HG02763 (cell line): Measurements from ENCODE around the gene CNTFR.
"Not testable (repeated sequence)": the region's sequence is repeated elsewhere in the genome, so short reads cannot be mapped to it uniquely, and the experiment has no call there.

ENCODE experiments used
- ATAC-seq: cut with Tn5 transposase; IDR thresholded peaks from one replicate; pipeline ENCODE4 v1.9.1; 2021; ENCODE audit warnings: mild to moderate bottlenecking, moderate library complexity; ENCODE audit not compliant: unreplicated experiment

The CNTFR gene

GRCh38 chr9:34589636-34590380, at the start of gene CNTFR:
CNTFR (minus strand) TSS chr9:34589724; CDS start chr9:34568981, 20,743 bp downstream.
- no peak for ATAC-seq

DNA sequence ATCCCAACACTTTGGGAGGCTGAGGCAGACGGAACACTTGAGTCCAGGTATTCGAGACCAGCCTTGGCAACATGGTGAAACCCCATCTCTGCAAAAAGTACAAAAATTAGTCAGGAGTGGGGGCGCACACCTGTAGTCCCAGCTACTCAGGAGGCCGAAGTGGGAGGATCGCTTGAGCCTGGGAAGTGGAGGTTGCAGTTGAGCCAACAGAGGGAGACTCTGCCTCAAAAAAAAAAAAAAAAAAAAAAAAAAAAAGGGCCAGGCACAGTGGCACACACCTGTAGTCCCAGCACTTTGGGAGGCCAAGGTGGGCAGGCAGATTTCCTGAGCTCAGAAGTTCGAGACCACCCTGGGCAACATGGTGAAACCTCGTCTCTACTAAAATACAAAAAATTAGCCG, 49.8 kb upstream of the CNTFR start:
- not testable (repeated sequence) for ATAC-seq

GRCh38 chr9:34638138-34638445, 48.6 kb upstream of the CNTFR start:
- no peak for ATAC-seq

DNA sequence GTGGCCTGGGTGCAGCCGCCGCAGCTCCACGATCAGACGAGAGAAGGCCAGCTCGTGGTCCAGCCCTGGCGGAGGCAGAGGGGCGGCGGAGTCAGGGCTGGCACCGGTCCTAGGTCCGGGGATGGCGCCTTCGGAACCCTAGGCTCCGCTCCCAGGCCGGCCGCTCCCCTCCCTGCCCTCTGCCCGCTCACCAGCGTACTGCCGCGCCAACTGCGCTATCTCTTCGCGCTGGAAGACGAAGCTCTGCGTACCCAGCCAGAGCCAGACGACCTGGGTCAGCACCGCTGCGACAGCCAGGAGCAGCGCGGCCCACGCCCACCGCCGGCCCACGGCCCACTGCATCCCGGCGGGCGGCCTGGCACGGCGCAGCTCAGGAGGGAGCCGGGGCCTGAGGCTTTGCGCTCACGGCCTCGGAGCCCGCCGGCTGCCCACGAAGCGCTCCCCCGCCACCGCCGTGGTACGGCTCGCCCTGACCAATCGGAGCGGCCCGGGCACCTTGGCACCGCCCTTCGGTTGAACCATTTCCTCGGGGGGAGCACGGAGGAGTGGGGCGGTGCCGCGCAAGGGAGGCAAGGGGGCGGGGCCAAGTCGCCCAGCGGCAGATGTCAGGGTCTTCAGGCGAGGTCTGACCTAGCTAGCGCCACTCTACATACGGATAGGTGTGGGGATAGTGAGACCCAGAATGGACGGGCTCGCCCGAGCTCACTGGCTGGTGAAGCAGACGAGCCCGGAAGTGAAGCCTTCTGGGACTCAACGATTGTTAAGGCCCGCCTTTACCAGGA, 48.0 kb upstream of the CNTFR start, which contains the start of gene SIGMAR1:
TSS of gene SIGMAR1 (minus strand) at position 432 of the 782 bp plus-strand sequence. CDS start at position 342, 90 bp downstream.
- peak; percentile 92 for ATAC-seq

DNA sequence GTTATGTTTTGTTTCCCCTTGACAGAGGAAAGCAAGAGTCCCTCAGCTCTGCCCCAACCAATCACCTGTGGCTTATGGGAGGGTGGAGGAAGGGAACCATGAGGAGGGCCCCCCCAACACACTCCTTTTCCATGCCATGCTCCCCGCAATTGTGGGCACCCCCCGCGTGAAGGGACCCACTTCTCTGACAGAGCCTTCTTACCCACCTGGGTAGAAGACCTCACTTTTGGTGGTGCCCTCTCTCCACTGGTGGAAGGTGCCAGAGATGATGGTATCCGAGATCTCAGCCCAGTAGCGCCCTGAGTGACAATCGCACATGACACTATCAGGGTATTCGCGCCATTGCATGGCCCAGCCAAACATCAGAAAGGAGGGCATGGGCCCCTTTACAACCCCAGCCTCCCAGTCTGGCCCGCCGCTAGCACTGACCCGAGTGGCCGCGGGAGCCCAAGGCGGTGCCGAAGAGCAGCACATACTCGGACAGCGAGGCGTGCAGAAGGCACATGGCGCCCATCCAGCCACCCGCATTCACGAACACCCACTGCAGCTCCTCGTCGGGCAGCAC, 47.3 kb upstream of the CNTFR start:
- no peak for ATAC-seq

- ATAC-seq, result no peak
These were observed 46.0 kb upstream of the CNTFR start for GRCh38 chr9:34635556-34635955.

DNA sequence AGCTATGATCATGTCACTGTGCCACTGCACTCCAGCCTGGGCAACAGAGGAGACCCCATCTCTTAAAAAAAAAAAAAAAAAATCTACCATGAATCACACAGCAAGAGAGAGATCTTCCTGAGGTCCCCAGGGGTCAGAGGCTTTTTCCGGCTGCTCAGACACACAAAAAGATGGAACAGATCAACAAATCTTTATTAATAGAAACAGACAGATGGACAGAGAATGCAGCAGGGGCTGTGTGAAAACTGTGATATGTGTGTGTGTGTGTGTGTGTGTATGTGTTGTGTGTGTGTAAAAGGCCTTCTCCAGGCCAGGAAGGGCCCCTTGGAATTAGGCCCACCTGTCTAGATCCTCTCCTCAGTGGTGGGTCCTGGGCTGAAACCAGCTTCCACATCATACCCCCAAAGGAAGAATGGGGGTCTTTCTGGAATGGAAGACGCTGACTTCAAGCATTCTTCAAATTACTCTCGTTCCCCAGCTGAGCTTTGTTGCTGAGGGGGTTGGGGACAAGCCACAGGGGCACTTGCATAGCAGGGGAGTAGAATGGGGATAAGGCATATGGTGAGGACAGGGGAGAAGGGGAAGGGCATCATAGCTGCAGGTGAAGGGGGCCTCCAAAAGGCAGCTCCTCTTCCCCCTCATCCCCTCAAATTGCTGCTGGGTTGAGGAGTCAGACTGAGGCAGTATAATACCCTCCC, 45.2 kb upstream of the CNTFR start:
- ATAC-seq, result no peak

DNA sequence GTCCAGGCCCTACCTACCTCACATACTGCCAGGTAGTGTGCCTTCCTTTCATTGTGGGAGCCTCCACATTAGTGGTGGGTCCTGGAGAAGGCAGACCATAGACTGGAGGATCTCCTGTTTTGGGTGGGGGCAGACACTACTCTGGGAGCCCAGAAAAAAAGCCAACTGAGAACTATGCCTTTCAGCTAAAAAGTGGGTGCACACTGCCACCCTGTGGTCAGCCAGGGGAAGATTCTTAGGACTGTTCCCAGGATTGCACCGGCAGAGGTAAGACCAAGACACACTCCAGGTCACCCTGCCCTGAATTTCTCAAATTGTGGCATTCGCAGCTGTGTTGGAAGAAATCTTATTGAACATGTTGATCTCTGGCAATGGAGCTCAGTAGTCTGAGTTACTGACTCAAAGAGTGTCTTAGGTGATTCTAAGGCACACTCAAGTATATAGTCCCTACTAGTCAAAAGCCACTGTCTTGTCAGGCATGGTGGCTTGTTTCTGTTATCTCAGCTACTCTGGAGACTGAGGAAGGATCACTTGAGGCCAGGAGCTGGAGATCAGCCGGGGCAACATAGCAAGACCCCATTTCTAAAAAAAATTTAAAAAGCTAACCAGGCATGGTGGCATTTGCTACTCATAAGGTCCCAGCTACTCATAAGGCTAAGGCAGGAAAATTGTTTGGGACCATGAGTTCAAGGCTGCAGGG, 44.5 kb upstream of the CNTFR start:
- ATAC-seq, result no peak

DNA sequence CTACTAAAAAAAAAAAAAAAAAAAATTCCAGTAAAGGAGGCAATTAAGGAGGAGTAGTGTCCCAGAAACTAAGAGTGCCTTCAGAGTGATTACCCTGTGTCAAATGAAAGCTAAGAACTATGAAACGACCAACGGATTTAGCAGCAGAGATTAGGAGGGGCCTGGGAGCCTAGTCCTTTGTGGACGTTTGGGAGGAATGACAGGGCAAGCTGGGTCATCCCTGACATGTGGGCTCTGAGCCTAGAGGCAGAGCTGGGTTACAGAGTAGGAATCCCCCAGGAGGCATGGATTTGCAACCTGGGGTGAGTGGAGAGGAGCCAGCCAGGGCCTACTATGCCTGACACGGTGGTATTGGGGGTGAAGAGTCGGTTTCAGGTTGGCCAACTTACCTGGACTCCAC, 43.6 kb upstream of the CNTFR start:
- ATAC-seq, result no peak

GRCh38 chr9:34630402-34631154, 41.1 kb upstream of the CNTFR start:
- ATAC-seq, result no peak

GRCh38 chr9:34629491-34629808, 39.9 kb upstream of the CNTFR start:
- ATAC-seq, result no peak

DNA sequence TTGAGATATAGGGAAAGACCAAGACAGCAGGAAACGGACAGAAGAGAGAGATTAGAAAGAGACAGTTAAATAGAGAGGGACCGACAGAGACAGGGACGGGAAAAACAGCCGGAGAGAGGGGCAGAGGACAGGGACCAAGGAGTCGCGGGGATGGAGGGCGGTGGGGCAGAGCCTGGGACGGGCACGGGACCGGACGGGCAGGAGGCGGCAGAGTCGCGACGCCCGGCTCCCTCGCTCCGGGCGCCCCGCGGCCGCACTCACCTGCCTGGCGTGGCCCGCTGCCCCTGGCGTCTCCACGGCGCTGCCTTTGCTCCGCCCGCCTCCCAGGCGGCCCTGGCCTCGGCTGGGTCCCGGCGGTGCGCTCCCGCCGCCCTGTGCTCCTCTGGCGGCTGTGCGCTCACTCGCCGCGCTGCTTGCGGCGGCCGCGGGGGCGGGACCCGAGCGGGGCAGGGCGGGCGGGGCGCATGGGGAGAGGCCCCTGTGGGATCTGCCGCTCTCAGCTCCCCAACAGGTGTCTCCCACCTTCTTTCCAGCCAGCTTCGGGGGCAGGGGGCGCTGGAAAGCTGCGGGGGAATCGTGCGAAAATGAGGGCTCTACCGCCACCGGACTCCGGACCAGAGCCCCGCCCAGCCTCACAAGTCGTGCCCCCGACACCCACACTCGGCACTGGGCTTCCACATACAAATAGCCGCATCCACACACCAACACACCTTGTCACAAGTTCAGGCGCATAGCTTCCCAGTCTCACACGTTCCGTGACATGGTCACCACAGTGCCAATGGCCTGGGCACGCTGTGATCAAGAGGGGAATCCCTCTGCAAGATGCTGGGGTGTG, 39.3 kb upstream of the CNTFR start, which contains the start of gene ARID3C:
TSS of gene ARID3C (minus strand) at position 411 of the 835 bp plus-strand sequence. CDS start 1,052 bp downstream, outside the sequence.
- ATAC-seq, result no peak

GRCh38 chr9:34627716-34628655, 38.5 kb upstream of the CNTFR start:
- no peak for ATAC-seq

- no peak for ATAC-seq
These were observed 35.6 kb upstream of the CNTFR start for GRCh38 chr9:34625186-34625486.

DNA sequence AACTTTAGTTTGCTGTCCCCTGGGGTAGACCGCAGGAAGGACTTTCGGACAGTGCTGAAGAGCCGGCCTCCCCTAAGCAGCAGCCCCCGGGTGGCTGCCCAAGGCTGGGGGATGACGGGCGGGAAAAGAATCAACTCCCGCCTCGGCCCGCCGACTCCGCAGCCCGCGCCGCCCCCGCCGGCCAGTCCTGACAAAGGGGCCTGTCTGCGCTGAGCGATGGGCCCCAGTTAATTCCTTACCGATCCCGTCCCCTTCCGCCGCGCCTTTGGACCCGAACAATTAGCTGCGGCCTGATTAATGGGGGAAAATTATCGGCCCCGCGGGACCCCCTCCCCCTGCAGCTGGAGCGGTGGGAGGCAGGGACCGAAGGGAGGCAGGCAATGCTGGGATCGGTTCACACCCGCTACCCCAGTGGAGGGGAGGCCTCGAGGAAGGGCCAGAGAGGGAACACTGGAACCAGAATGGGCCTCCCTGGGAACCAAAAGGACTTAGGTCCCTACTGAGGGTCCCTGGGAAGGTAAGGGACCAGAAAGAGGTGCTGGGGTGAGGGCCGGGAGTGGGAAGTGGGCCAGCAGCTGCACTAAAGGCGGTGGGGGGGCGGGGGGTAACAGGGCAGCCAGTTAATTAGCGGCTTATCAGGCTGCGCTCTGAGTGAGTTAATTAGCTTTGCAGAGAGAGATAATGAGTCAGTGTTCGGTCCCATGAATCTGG, 35.1 kb upstream of the CNTFR start:
- no peak for ATAC-seq

GRCh38 chr9:34623374-34624235, 34.1 kb upstream of the CNTFR start:
- ATAC-seq, result no peak
